AG04449 (cell line): Measurements from ENCODE around the gene REX1BD.

Experiments used
- CTCF ChIA-PET: fragments of 350-600 bp; formaldehyde crosslinking; extraction: SDS; loops from one replicate; lab custom pipeline; 2021; ENCODE audit warnings: antibody characterized with exemption; lab: Yijun Ruan, JAX
- POLR2A ChIA-PET: fragments of 400-600, 350-600 bp; formaldehyde crosslinking; extraction: SDS; loops from one replicate; lab custom pipeline; 2020; ENCODE audit warnings: antibody characterized with exemption, inconsistent platforms; lab: Yijun Ruan, JAX
- DNase-seq: peaks from one replicate; pipeline ENCODE4 v3.0.0-alpha.2; 2010; ENCODE audit warnings: low read depth, low spot score
- H3K4me3 ChIP-seq: 2 replicates; pipeline ENCODE4 v1.5.1; 2011; ENCODE audit warnings: low read depth, mild to moderate bottlenecking, control low read depth, low read length
- TF ChIP-seq, protein P1 (sequence below): IDR thresholded peaks from one replicate; pipeline ENCODE4 v1.5.1; 2011; ENCODE audit warnings: mild to moderate bottlenecking, moderate library complexity, low read length, control low read depth, inconsistent platforms; ENCODE audit not compliant: insufficient read depth; ENCODE audit errors: missing control alignments

The REX1BD gene

DNA sequence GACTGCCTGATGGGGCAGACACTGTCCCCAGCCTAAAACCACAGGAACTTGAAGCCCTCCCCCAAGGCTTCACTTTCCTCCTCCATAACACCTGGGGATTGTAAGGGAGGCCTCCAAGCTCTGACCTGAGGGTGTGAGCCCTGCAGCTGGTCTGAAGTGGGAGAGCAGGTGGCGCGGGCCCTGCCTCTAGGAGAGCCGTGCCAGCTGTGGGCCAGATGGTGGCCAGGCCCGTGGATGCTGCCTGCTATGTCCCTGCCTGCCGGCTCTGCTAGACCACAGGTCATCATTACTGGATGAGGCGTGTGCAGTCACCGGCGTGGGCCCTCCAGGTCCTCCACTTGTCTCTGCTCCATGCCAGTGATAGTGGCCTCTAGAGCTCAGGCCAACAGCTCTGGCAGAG is 44.7 kb downstream of the REX1BD start:
- DNase-seq, result no peak
- ChIA-PET POLR2A (no interaction called here), CTCF (interaction anchor here (1.1 kb wide), 1 partner anchor 214 kb away, joined by 3 read pairs; no protein-coding TSS in a partner anchor)
- no peak overlapping the region for H3K4me3 ChIP-seq
- TF ChIP-seq, protein P1, sequence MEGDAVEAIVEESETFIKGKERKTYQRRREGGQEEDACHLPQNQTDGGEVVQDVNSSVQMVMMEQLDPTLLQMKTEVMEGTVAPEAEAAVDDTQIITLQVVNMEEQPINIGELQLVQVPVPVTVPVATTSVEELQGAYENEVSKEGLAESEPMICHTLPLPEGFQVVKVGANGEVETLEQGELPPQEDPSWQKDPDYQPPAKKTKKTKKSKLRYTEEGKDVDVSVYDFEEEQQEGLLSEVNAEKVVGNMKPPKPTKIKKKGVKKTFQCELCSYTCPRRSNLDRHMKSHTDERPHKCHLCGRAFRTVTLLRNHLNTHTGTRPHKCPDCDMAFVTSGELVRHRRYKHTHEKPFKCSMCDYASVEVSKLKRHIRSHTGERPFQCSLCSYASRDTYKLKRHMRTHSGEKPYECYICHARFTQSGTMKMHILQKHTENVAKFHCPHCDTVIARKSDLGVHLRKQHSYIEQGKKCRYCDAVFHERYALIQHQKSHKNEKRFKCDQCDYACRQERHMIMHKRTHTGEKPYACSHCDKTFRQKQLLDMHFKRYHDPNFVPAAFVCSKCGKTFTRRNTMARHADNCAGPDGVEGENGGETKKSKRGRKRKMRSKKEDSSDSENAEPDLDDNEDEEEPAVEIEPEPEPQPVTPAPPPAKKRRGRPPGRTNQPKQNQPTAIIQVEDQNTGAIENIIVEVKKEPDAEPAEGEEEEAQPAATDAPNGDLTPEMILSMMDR, result no peak

DNA sequence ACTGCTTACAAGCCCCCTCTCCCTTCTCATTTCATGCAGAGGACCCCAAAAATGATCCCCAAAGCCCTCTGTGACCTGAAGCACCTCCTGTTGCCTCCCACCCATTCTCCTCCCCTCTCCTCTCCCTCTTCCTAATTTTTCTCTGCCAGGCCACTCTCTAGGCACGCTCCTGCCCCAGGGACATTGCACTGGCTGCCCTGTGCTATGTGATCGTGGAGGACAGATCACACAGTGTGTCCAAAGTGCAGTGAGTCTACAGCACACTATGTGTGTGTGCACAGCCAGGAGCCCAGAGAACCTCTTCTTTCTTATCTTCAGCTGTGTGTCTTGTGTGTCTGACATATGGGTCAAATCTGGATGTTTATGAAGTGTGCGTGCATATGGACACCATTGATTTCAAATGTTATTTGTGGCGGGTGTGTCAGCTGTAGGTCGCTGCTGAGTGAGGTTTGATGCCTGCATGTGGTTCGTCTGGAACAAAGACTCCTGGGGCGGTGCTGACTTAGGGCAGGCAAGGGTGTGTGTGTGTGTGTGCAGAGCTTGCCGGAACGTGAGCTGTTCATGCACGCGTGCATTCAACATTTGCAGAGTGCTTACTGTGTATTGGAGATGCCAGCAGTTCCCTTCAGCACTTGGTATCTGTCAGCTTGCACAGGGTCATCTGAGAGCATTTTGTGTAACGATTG is 46.2 kb downstream of the REX1BD start:
- no peak overlapping the region for H3K4me3 ChIP-seq
- DNase-seq, result no peak
- ChIA-PET CTCF (no interaction called here), POLR2A (no interaction called here)
- TF ChIP-seq, protein P1, result no peak

DNA sequence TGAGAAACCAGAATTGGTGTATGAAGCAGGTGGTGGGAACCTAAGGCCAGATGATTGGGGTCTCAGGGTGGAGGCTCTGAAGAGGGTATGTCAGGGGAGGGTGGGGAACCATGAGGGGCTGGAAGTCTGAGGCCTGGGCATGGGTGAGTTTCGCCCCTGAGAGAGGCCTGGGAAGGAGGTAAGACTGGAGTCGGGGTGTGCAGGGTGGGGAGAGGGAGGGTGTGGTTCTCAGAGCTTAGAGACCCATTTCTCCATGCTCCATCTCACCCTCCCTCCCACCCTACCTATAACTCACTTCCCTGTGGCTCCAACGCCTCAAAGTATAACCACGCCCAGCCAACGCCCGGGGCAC is 47.2 kb downstream of the REX1BD start:
- CTCF ChIA-PET, result no interaction called here
- TF ChIP-seq, protein P1, result no peak
- no peak for DNase-seq
- POLR2A ChIA-PET, result no interaction called here
- no peak overlapping the region for H3K4me3 ChIP-seq

DNA sequence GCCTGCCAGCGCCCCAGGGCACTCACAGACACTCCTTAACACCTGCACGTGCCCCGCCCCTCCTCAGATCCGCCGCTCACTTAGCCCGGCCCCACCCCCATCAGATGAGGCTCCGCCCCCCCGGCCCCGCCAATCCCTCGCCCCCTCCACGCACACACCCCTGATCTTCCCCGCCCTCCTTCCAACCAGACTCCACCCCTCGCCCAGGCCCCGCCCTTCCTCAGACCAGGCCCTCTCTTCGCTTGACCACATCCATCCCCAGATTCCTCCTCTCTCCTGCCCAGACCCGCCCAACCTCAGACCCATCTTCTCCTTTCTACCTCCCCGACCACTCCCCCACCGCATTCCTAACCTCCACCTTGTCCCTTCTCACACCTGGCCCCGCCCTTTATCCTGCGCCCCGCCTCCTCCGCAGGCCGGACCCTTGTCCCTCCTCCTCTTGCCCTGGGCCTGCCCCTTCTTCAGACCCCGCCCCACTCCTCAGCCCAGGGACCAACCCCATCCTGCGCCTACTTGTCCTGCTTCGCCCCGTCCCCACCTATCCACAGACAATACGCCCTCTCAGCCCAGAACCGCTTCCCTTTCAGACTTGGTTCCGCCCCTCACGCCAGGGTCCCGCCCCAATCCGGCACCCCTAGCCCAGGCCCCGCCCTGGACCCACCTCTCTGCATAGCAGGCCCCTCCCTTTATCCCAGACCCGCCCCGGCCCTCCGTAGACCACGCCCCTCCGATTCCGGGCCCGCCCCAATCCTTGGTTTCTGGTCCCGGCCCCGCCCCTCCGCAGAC is 47.8 kb downstream of the REX1BD start:
- TF ChIP-seq, protein P1, result no peak
- H3K4me3 ChIP-seq, result peak overlapping the region; percentile 75
- DNase-seq, result peak; percentile 59
- ChIA-PET POLR2A (no interaction called here), CTCF (no interaction called here)

DNA sequence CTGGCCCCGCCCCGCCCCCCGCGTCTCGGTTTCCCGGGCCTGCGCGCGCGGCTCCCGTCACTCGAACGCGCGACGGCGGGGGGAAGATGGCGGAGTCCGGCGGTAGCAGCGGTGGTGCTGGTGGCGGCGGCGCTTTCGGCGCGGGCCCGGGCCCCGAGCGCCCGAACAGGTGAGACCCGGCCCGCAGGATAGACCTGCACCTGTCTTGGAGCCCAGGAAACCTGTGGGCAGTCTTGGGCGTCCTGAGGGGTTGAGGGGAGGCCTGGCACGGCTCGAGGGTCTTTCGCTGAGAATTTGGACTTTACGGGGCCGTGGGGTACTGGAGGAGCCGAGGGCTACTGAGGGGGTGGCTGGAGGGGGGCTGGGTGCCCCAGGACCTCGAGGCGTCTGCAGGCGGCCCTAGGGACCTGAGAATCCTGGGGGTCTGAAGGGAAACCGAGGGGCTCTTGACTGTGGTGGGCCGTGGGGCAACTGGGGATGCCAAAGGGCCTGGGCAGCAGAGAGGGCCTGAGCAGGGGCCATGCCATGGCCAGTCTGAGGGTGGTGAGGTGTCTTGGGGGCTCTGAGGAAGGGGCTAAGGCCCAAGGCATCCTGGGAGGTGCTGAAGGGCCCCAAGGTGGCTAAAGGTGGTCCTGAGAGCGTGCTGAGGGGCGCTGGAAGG is 48.5 kb downstream of the REX1BD start, which contains the start of gene KLHL26:
TSS of gene KLHL26 (plus strand) at position 60 of the 661 bp plus-strand sequence. CDS start at position 87, 27 bp downstream.
- ChIA-PET POLR2A (no interaction called here), CTCF (no interaction called here)
- TF ChIP-seq, protein P1, result no peak
- H3K4me3 ChIP-seq, result peak within 1 kb of the TSS; percentile 75
- DNase-seq, result no peak
